GM12865 (cell line): ENCODE data around the gene GTF3C1.

Source experiments
- DNase-seq: peaks from one replicate; pipeline ENCODE4 v3.0.0; 2010; ENCODE audit warnings: low read depth
- H3K4me3 ChIP-seq: 2 replicates; pipeline ENCODE4 v1.5.1; 2011; ENCODE audit warnings: mild to moderate bottlenecking, low read depth, low read length, control low read depth
- CTCF ChIP-seq: IDR thresholded peaks from 2 replicates; pipeline ENCODE4 v1.5.1; 2011; ENCODE audit warnings: low read length, control low read depth, low read depth, inconsistent platforms; ENCODE audit not compliant: insufficient read depth; ENCODE audit errors: missing control alignments

GTF3C1 gene

GRCh38 chr16:27483624-27484023 is 66.1 kb downstream of the GTF3C1 start:
- DNase-seq = no peak
- no peak for TF ChIP-seq CTCF
- no peak overlapping the region for H3K4me3 ChIP-seq

GRCh38 chr16:27483088-27483437 is 66.7 kb downstream of the GTF3C1 start:
- no peak for TF ChIP-seq CTCF
- no peak for DNase-seq

GRCh38 chr16:27482397-27483087 is 67.2 kb downstream of the GTF3C1 start:
- H3K4me3 ChIP-seq = no peak overlapping the region
- no peak for DNase-seq
- no peak for TF ChIP-seq CTCF

More at GRCh38 chr16:27483088-27483437, 66.7 kb downstream of the GTF3C1 start:
- H3K4me3 ChIP-seq = no peak overlapping the region

- no peak for DNase-seq
- TF ChIP-seq CTCF = no peak
- H3K4me3 ChIP-seq = no peak overlapping the region
Observed at GRCh38 chr16:27481282-27481934, 68.3 kb downstream of the GTF3C1 start.

- no peak for DNase-seq
- no peak overlapping the region for H3K4me3 ChIP-seq
- TF ChIP-seq CTCF = no peak
Observed at GRCh38 chr16:27480761-27481160, 69.0 kb downstream of the GTF3C1 start.

- no peak overlapping the region for H3K4me3 ChIP-seq
- DNase-seq = no peak
- TF ChIP-seq CTCF = no peak
Observed at GRCh38 chr16:27476240-27476639, 73.5 kb downstream of the GTF3C1 start.
